Pancreas (tissue), 10 donors: ENCODE data around the gene STUM. TPM values are rescaled to one million over a fixed set of nuclear protein-coding genes. Genes with fewer than 3 reads are reported as not detected.

ENCODE experiments used
- ATAC-seq, 4 donors: fragments of 200-7000 bp; cut with Tn5 transposase; one replicate each; pipeline versions ENCODE4 v1.8.0 to v1.9.1; 2020; ENCODE audit warnings: mild to moderate bottlenecking in 4 of 4, moderate library complexity in 4 of 4
- DNase-seq, 6 donors: peaks; one replicate each; pipeline ENCODE4 v3.0.0-alpha.2; 2020
- FAIRE-seq: peaks from 2 replicates; lab custom pipeline; 2012; peaks lifted over from hg19 to GRCh38; lab: Jason Lieb, UNC
- H3K27ac ChIP-seq, 4 donors: fragments of 200-600 bp; sonication (generic); 1 replicate in 3 of 4; 2 replicates in 1 of 4; pipeline versions ENCODE4 v1.5.0 to v1.8.0; 2020
- H3K27me3 ChIP-seq, 4 donors: fragments of 200-600 bp; one replicate each; pipeline ENCODE4 v1.8.0; 2021
- H3K36me3 ChIP-seq, 3 donors: fragments of 200-600 bp; sonication (generic) in 1 of 3; one replicate each; pipeline versions ENCODE4 v1.5.0 to v1.8.0; 2020 to 2021
- H3K4me1 ChIP-seq, 3 donors: fragments of 200-600 bp; one replicate each; pipeline ENCODE4 v1.8.0; 2021
- H3K4me3 ChIP-seq, 4 donors: fragments of 200-600 bp; sonication (generic) in 2 of 4; one replicate each; pipeline versions ENCODE4 v1.5.0 to v1.8.0; 2020 to 2021
- H3K9me3 ChIP-seq, 4 donors: fragments of 200-600 bp; one replicate each; pipeline ENCODE4 v1.8.0; 2021
- WGBS, 2 donors: extraction: QIAGEN DNeasy Blood & Tissue Kit; methylation state at CpG; one replicate each; pipeline ENCODE4 v1.1.7; 2013; 5-methylcytosine and 5-hydroxymethylcytosine counted together
- intact Hi-C, 3 donors: fragments of 100-400 bp; cut with DNase I; formaldehyde crosslinking; loops; one replicate each; pipeline versions ENCODE4 v1.11.1 to v1.14.2; 2022
- polyA plus RNA-seq, 2 donors: library from polyadenylated mRNA; stranded (reverse); fragments of 200-250 nt; gene quantifications; one replicate each; pipeline ENCODE4 v1.2.3, GENCODE V29; 2013
- total RNA-seq, 6 donors: library from RNA; stranded (reverse); fragmentation: NEBNext Ultra II Directional in 4 of 6; extraction: Animal tissue kit (Norgen Biotek cat#: 25700) in 4 of 6; gene quantifications; one replicate each; pipeline versions ENCODE4 v1.2.1 to v1.2.4, GENCODE V29; 2021 to 2023
- TF ChIP-seq, protein P1 (sequence below), 4 donors: fragments of 200-600 bp; sonication (generic) in 3 of 4; IDR thresholded peaks; one replicate each; pipeline versions ENCODE4 v1.5.0 to v1.8.0; 2021; ENCODE audit warnings: antibody characterized with exemption in 4 of 4
- donor health status: healthy with polysubstance abuse.
- donor health status: DM: no; HTN: no; CAD: no; lungs with moderate emphysema.
- donor health status: DM: no; HTN: no; CAD: no.
- donor health status: control.
- donor health status: control.
- donor health status: Bipolar disorder and iron deficiency.
- donor health status: DM: yes; HTN: yes; CAD: no.
- donor health status: DM: no; HTN: no; CAD: no.
- donor health status: DM: no; HTN: no; CAD: no.
- donor health status: DM: yes; HTN: yes; CAD: no.

Gene STUM
- total and polyA plus RNA-seq, 8 donors: 0.32 to 1.2 (median 0.56) TPM

GRCh38 chr1:226603022-226603857 is 54.7 kb downstream of the STUM start:
- ATAC-seq (peak in 3 of 4 donors; percentile 17 to 48 (median 45)), FAIRE-seq (no peak), DNase-seq (peak in 1 of 6 donors; percentile 28)
- TF ChIP-seq, protein P1, sequence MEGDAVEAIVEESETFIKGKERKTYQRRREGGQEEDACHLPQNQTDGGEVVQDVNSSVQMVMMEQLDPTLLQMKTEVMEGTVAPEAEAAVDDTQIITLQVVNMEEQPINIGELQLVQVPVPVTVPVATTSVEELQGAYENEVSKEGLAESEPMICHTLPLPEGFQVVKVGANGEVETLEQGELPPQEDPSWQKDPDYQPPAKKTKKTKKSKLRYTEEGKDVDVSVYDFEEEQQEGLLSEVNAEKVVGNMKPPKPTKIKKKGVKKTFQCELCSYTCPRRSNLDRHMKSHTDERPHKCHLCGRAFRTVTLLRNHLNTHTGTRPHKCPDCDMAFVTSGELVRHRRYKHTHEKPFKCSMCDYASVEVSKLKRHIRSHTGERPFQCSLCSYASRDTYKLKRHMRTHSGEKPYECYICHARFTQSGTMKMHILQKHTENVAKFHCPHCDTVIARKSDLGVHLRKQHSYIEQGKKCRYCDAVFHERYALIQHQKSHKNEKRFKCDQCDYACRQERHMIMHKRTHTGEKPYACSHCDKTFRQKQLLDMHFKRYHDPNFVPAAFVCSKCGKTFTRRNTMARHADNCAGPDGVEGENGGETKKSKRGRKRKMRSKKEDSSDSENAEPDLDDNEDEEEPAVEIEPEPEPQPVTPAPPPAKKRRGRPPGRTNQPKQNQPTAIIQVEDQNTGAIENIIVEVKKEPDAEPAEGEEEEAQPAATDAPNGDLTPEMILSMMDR (IDR thresholded peaks at IDR 0.05): no peak
- Histone ChIP-seq H3K27me3 (no peaks in the 10 kb centered on the region), H3K4me1 (no peaks in the 10 kb centered on the region), H3K9me3 (no peaks in the 10 kb centered on the region), H3K27ac (no peak overlapping the region), H3K4me3 (no peak overlapping the region), H3K36me3 (no peaks in the 10 kb centered on the region)
- 69 to 79% methylated on average over 8 of the region's 8 CpGs for WGBS, 2 donors
- intact Hi-C loops: loop anchor here in 1 of 3 donors (10.0 kb wide), 1 partner anchor 178 kb away; no protein-coding TSS in a partner anchor

DNA sequence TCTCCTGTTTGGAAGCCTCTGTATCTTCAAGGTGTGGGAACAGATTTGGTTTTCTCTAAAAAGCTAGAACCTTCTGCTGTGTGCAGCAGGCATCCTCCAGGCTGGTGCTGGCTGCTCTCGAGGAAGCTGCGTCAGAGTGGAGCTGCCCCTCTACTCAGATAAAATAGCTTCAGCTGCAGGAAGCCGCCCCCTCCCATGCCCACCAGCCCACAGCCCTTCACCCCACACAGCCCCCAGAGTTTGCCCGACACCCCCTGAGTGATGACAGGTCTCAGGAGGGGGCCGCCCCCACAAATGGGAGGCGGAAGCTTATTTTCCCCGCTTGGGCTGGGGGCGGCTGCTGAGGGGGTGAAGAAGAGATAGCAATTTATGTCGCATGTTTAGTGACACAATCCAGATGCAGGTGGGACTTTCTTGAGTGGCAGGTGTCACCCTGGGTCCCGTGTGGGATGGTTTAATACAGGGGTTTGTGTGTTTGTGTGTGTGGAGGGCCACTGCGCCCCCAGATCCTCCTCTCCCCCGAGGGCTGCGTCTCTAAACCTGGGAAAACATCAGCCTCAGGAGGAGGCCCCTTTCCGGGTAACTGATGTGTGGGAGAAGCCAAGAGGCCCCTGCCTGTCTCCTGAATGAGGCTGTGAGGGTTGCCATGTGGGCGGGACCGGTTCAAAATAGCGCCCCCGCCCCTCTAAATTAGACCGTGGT is 55.4 kb downstream of the STUM start:
- Histone ChIP-seq H3K4me1 (no peaks in the 10 kb centered on the region), H3K27me3 (no peaks in the 10 kb centered on the region), H3K36me3 (no peaks in the 10 kb centered on the region), H3K9me3 (no peaks in the 10 kb centered on the region), H3K4me3 (no peak overlapping the region), H3K27ac (no peak overlapping the region)
- no peak for FAIRE-seq
- 82 to 83% methylated on average over 19 of the region's 19 CpGs for WGBS, 2 donors
- DNase-seq: no peak
- ATAC-seq: no peak
- intact Hi-C loops: loop anchor here in 1 of 3 donors (10.0 kb wide), 1 partner anchor 179 kb away; no protein-coding TSS in a partner anchor
- TF ChIP-seq, protein P1 (IDR thresholded peaks at IDR 0.05): no peak

- Histone ChIP-seq H3K36me3 (no peaks in the 10 kb centered on the region), H3K4me1 (no peaks in the 10 kb centered on the region), H3K9me3 (no peaks in the 10 kb centered on the region), H3K27me3 (no peaks in the 10 kb centered on the region), H3K4me3 (no peak overlapping the region), H3K27ac (no peak overlapping the region)
- DNase-seq: no peak
- FAIRE-seq: no peak
- TF ChIP-seq, protein P1 (IDR thresholded peaks at IDR 0.05): no peak
- intact Hi-C loops: loop anchor here in 1 of 3 donors (10.0 kb wide), 1 partner anchor 180 kb away; no protein-coding TSS in a partner anchor
- 89 to 93% methylated on average over 9 of the region's 9 CpGs for WGBS, 2 donors
- no peak for ATAC-seq
Measured at GRCh38 chr1:226604560-226605317, 56.2 kb downstream of the STUM start.

GRCh38 chr1:226605318-226605950 is 56.9 kb downstream of the STUM start:
- no peaks in the 10 kb centered on the region for H3K4me1 ChIP-seq
- TF ChIP-seq, protein P1 (IDR thresholded peaks at IDR 0.05): no peak
- no peak for FAIRE-seq
- intact Hi-C loops: loop anchor here in 1 of 3 donors (10.0 kb wide), 1 partner anchor 181 kb away; no protein-coding TSS in a partner anchor
- no peak for ATAC-seq
- H3K9me3 ChIP-seq: no peaks in the 10 kb centered on the region
- H3K36me3 ChIP-seq: no peaks in the 10 kb centered on the region
- no peak overlapping the region for H3K4me3 ChIP-seq
- H3K27ac ChIP-seq: no peak overlapping the region
- WGBS, 2 donors: 87 to 92% methylated on average over 9 of the region's 9 CpGs
- no peaks in the 10 kb centered on the region for H3K27me3 ChIP-seq
- no peak for DNase-seq
